GM23338 (cell line): ENCODE measurements around the gene CNTN5. TPM values are rescaled to one million over a fixed set of nuclear protein-coding genes. Genes with fewer than 3 reads are reported as not detected.

Experiments
- ATAC-seq: fragments of 200-7000 bp; cut with Tn5 transposase; 3 replicates; pipeline ENCODE4 v1.9.1; 2020
- DNase-seq: peaks from one replicate; pipeline ENCODE4 v3.0.0-alpha.2; 2015; ENCODE audit warnings: low spot score
- H2AFZ ChIP-seq: fragments of 200-600 bp; sonication (generic); 2 replicates; pipeline ENCODE4 v1.8.0; 2016; ENCODE audit warnings: antibody characterized with exemption, mild to moderate bottlenecking, moderate library complexity
- H3F3A ChIP-seq: fragments of 200-600 bp; sonication (generic); replicated peaks from 2 replicates; pipeline ENCODE4 v1.8.0; 2017; ENCODE audit warnings: antibody characterized with exemption, mixed run types, low read depth
- H3K27ac ChIP-seq: fragments of 200-600 bp; sonication (generic); 2 replicates; pipeline ENCODE4 v1.6.1; 2016; ENCODE audit warnings: low read depth
- H3K27me3 ChIP-seq: fragments of 200-600 bp; sonication (generic); 2 replicates; pipeline ENCODE4 v1.8.0; 2016; ENCODE audit warnings: mild to moderate bottlenecking, mixed run types, moderate library complexity; ENCODE audit not compliant: insufficient read depth
- H3K36me3 ChIP-seq: fragments of 200-600 bp; sonication (generic); 2 replicates; pipeline ENCODE4 v1.8.0; 2016; ENCODE audit warnings: mild to moderate bottlenecking; ENCODE audit not compliant: insufficient read depth
- H3K4me1 ChIP-seq: fragments of 200-600 bp; sonication (generic); 2 replicates; pipeline ENCODE4 v1.8.0; 2016; ENCODE audit warnings: mild to moderate bottlenecking, moderate library complexity; ENCODE audit not compliant: insufficient read depth
- H3K4me2 ChIP-seq: fragments of 200-600 bp; sonication (generic); 2 replicates; pipeline ENCODE4 v1.7.1; 2017; ENCODE audit warnings: mixed run types
- H3K4me3 ChIP-seq: fragments of 200-600 bp; sonication (generic); 2 replicates; pipeline ENCODE4 v1.6.1; 2016; ENCODE audit warnings: mixed run types
- H3K79me2 ChIP-seq: fragments of 200-600 bp; sonication (generic); replicated peaks from 2 replicates; pipeline ENCODE4 v1.8.0; 2017; ENCODE audit warnings: mild to moderate bottlenecking; ENCODE audit not compliant: insufficient read depth
- H3K9me2 ChIP-seq: fragments of 200-600 bp; sonication (generic); 2 replicates; pipeline ENCODE4 v1.8.0; 2017; ENCODE audit not compliant: insufficient read depth
- H4K20me1 ChIP-seq: fragments of 200-600 bp; sonication (generic); replicated peaks from 2 replicates; pipeline ENCODE4 v1.8.0; 2017; ENCODE audit warnings: mild to moderate bottlenecking; ENCODE audit not compliant: insufficient read depth
- H3K27ac Mint-ChIP-seq: 2 replicates; pipeline ENCODE4 v1.8.0; 2020; ENCODE audit warnings: inconsistent platforms, mild to moderate bottlenecking, moderate library complexity, mixed read lengths
- H3K27me3 Mint-ChIP-seq: 3 replicates; pipeline ENCODE4 v1.8.0; 2022; ENCODE audit warnings: low read depth, mild to moderate bottlenecking, moderate library complexity, mixed read lengths, inconsistent platforms; ENCODE audit not compliant: insufficient read depth, poor library complexity
- H3K36me3 Mint-ChIP-seq: 3 replicates; pipeline ENCODE4 v1.8.0; 2021; ENCODE audit warnings: low read depth, mild to moderate bottlenecking, inconsistent platforms, moderate library complexity, mixed read lengths
- H3K4me1 Mint-ChIP-seq: 3 replicates; pipeline ENCODE4 v1.8.0; 2020; ENCODE audit warnings: mild to moderate bottlenecking, inconsistent platforms, mixed read lengths
- H3K4me3 Mint-ChIP-seq: 3 replicates; pipeline ENCODE4 v1.8.0; 2021; ENCODE audit warnings: moderate library complexity, mild to moderate bottlenecking, inconsistent platforms, mixed read lengths
- H3K9me3 Mint-ChIP-seq: 3 replicates; pipeline ENCODE4 v1.8.0; 2020; ENCODE audit warnings: moderate library complexity, mild to moderate bottlenecking, inconsistent platforms, mixed read lengths
- NANOG ChIP-seq: IDR thresholded peaks from 2 replicates; pipeline ENCODE4 v1.6.1; 2016; ENCODE audit warnings: antibody characterized with exemption, borderline replicate concordance
- ZNF114 ChIP-seq: fragments of 250-450 bp; sonication (Bioruptor Pico); IDR thresholded peaks from 2 replicates; pipeline ENCODE4 v1.5.0; 2020; ENCODE audit warnings: mild to moderate bottlenecking, moderate library complexity
- ZNF331 ChIP-seq: fragments of 250-450 bp; sonication (Bioruptor Pico); IDR thresholded peaks from 2 replicates; pipeline ENCODE4 v1.5.0; 2020; ENCODE audit warnings: low read depth, mild to moderate bottlenecking, moderate library complexity
- polyA plus RNA-seq: library from polyadenylated mRNA; unstranded; fragments of >200 nt; fragmentation: Nextera tagmentation; extraction: Ambion mirVana; gene quantifications from 2 replicates; pipeline ENCODE4 v1.2.1, GENCODE V29; 2016
- total RNA-seq: library from RNA; depleted of rRNA; stranded (reverse); fragments of >200 nt; shearing (Covaris generic); gene quantifications from 2 replicates; pipeline ENCODE4 v1.2.3, GENCODE V29; 2014
- TF ChIP-seq, protein P1 (sequence below), 2 experiments: fragments of 200-600 bp in 1 of 2; sonication (generic) in 1 of 2; conservative IDR thresholded peaks; 2 replicates each; pipeline versions ENCODE4 v1.5.1 to v1.6.1; 2016 to 2017; ENCODE audit warnings: antibody characterized with exemption in 2 of 2, low read depth in 2 of 2, mild to moderate bottlenecking in 2 of 2, moderate library complexity in 1 of 2
- TF ChIP-seq, protein P2 (sequence below): fragments of 250-450 bp; sonication (Bioruptor Pico); IDR thresholded peaks from 2 replicates; pipeline ENCODE4 v1.5.0; 2020; ENCODE audit warnings: mild to moderate bottlenecking, moderate library complexity

CNTN5 gene
- total and polyA plus RNA-seq, 2 experiments from 2014 or later = not detected

DNA sequence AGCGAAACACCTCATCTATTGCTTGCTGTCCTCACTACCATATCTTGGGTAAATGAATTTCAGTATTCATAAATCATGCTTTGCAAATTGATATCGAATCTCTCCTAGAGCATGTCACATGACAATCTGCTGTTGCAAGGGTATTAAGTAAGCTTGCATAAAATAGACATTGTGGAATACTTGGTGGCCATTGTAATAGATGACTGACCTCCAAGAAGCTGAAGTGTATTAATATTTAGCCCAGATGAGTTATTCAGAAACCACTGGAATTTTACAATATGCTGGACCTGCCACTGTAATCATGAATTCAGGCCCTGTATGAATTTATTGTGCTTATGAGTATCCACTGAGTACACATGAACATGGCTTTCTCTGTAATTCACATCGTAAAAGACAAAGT, 1376.7 kb downstream of the CNTN5 start:
- Histone ChIP-seq H3K27ac (no peak overlapping the region), H3K27me3 (no peaks in the 10 kb centered on the region)

More for the DNA sequence above, 1376.7 kb downstream of the CNTN5 start:
- DNase-seq (no peak), ATAC-seq (no peak)
- Histone ChIP-seq H3F3A (no peaks in the 10 kb centered on the region), H3K4me1 (no peaks in the 10 kb centered on the region), H3K9me2 (0 out of 2 replicates have a peak, but pooled peaks cover 2% of the 10 kb centered on the region), H3K79me2 (no peaks in the 10 kb centered on the region), H3K4me3 (no peak overlapping the region), H2AFZ (no peak overlapping the region), H4K20me1 (no peaks in the 10 kb centered on the region), H3K4me2 (no peak overlapping the region), H3K36me3 (no peaks in the 10 kb centered on the region)
- Mint-ChIP-seq H3K9me3 (no peaks in the 10 kb centered on the region), H3K36me3 (no peaks in the 10 kb centered on the region), H3K4me1 (no peaks in the 10 kb centered on the region), H3K4me3 (no peak overlapping the region), H3K27ac (no peak overlapping the region), H3K27me3 (no peaks in the 10 kb centered on the region)
- TF ChIP-seq NANOG (no peak), ZNF114 (no peak), ZNF331 (CRISPR knock-in tag) (no peak)
- TF ChIP-seq, protein P1, sequence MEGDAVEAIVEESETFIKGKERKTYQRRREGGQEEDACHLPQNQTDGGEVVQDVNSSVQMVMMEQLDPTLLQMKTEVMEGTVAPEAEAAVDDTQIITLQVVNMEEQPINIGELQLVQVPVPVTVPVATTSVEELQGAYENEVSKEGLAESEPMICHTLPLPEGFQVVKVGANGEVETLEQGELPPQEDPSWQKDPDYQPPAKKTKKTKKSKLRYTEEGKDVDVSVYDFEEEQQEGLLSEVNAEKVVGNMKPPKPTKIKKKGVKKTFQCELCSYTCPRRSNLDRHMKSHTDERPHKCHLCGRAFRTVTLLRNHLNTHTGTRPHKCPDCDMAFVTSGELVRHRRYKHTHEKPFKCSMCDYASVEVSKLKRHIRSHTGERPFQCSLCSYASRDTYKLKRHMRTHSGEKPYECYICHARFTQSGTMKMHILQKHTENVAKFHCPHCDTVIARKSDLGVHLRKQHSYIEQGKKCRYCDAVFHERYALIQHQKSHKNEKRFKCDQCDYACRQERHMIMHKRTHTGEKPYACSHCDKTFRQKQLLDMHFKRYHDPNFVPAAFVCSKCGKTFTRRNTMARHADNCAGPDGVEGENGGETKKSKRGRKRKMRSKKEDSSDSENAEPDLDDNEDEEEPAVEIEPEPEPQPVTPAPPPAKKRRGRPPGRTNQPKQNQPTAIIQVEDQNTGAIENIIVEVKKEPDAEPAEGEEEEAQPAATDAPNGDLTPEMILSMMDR (conservative IDR thresholded peaks at IDR 0.05; ENCODE audit: low read depth in 2 of 2) = no peak
- TF ChIP-seq, protein P2, sequence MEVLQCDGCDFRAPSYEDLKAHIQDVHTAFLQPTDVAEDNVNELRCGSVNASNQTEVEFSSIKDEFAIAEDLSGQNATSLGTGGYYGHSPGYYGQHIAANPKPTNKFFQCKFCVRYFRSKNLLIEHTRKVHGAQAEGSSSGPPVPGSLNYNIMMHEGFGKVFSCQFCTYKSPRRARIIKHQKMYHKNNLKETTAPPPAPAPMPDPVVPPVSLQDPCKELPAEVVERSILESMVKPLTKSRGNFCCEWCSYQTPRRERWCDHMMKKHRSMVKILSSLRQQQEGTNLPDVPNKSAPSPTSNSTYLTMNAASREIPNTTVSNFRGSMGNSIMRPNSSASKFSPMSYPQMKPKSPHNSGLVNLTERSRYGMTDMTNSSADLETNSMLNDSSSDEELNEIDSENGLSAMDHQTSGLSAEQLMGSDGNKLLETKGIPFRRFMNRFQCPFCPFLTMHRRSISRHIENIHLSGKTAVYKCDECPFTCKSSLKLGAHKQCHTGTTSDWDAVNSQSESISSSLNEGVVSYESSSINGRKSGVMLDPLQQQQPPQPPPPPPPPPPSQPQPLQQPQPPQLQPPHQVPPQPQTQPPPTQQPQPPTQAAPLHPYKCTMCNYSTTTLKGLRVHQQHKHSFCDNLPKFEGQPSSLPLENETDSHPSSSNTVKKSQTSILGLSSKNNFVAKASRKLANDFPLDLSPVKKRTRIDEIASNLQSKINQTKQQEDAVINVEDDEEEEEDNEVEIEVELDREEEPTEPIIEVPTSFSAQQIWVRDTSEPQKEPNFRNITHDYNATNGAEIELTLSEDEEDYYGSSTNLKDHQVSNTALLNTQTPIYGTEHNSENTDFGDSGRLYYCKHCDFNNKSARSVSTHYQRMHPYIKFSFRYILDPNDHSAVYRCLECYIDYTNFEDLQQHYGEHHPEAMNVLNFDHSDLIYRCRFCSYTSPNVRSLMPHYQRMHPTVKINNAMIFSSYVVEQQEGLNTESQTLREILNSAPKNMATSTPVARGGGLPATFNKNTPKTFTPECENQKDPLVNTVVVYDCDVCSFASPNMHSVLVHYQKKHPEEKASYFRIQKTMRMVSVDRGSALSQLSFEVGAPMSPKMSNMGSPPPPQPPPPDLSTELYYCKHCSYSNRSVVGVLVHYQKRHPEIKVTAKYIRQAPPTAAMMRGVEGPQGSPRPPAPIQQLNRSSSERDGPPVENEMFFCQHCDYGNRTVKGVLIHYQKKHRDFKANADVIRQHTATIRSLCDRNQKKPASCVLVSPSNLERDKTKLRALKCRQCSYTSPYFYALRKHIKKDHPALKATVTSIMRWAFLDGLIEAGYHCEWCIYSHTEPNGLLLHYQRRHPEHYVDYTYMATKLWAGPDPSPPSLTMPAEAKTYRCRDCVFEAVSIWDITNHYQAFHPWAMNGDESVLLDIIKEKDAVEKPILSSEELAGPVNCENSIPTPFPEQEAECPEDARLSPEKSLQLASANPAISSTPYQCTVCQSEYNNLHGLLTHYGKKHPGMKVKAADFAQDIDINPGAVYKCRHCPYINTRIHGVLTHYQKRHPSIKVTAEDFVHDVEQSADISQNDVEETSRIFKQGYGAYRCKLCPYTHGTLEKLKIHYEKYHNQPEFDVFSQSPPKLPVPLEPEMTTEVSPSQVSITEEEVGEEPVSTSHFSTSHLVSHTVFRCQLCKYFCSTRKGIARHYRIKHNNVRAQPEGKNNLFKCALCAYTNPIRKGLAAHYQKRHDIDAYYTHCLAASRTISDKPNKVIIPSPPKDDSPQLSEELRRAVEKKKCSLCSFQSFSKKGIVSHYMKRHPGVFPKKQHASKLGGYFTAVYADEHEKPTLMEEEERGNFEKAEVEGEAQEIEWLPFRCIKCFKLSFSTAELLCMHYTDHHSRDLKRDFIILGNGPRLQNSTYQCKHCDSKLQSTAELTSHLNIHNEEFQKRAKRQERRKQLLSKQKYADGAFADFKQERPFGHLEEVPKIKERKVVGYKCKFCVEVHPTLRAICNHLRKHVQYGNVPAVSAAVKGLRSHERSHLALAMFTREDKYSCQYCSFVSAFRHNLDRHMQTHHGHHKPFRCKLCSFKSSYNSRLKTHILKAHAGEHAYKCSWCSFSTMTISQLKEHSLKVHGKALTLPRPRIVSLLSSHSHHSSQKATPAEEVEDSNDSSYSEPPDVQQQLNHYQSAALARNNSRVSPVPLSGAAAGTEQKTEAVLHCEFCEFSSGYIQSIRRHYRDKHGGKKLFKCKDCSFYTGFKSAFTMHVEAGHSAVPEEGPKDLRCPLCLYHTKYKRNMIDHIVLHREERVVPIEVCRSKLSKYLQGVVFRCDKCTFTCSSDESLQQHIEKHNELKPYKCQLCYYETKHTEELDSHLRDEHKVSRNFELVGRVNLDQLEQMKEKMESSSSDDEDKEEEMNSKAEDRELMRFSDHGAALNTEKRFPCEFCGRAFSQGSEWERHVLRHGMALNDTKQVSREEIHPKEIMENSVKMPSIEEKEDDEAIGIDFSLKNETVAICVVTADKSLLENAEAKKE (CRISPR knock-in tag) = no peak
